Neural cell (in vitro differentiated cells): ENCODE results near the gene SDCBP2.

Experiments used
- EP300 ChIP-seq: fragments of 450-650 bp; conservative IDR thresholded peaks from 2 replicates; pipeline ENCODE4 v1.6.1; 2014; ENCODE audit warnings: antibody characterized with exemption, mild to moderate bottlenecking, moderate library complexity; ENCODE audit not compliant: poor library complexity, severe bottlenecking
- EZH2 ChIP-seq: fragments of 200-600, 300-800 bp; shearing (Covaris generic), sonication (generic); IDR thresholded peaks from 2 replicates; pipeline ENCODE4 v1.6.1; 2014; ENCODE audit warnings: antibody characterized with exemption, low read length, borderline replicate concordance, mild to moderate bottlenecking; ENCODE audit not compliant: insufficient read depth, poor library complexity, severe bottlenecking
- POLR2AphosphoS5 ChIP-seq: IDR thresholded peaks from 2 replicates; pipeline ENCODE4 v1.6.1; 2012
- TAF1 ChIP-seq: IDR thresholded peaks from 2 replicates; pipeline ENCODE4 v1.6.1; 2012; ENCODE audit warnings: low read depth
- TF ChIP-seq, protein P1 (sequence below): fragments of 450-650 bp; IDR thresholded peaks from 2 replicates; pipeline ENCODE4 v1.5.1; 2014; ENCODE audit warnings: antibody characterized with exemption, mild to moderate bottlenecking, moderate library complexity; ENCODE audit not compliant: poor library complexity, severe bottlenecking

DNA sequence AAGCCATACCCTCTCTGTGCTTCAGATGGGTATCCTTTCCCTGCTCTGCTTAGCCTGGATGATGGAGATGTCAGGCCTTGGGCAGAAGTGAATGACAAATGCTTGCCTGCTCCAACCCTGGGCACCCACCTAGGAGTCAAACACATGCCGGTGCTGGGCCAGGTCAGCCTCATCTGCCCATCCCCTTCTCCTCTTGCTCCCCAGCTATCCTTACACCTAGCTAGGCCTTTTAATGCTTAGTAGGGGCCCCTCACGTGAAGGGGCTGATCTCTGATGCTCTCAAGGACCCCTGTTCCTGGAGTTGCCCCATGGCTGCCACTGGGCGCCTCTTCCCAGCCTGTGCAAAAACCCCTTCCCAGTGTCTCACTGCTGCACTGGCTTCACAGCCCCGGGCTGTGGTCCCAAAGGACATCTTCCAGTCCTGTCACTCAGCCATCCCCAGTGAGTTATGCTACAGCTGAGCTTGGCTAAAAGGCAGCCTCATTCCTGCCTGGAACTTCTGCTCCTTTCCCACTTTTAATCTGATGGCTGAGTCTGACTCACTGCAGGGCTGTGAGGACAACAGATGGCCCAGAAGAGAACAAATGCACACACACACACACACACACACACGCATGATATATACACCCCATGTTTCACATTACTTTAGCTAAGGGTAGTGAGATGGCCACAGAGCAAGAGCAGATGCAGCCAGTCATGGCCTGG, 12.8 kb upstream of the SDCBP2 start:
- TF ChIP-seq, protein P1, sequence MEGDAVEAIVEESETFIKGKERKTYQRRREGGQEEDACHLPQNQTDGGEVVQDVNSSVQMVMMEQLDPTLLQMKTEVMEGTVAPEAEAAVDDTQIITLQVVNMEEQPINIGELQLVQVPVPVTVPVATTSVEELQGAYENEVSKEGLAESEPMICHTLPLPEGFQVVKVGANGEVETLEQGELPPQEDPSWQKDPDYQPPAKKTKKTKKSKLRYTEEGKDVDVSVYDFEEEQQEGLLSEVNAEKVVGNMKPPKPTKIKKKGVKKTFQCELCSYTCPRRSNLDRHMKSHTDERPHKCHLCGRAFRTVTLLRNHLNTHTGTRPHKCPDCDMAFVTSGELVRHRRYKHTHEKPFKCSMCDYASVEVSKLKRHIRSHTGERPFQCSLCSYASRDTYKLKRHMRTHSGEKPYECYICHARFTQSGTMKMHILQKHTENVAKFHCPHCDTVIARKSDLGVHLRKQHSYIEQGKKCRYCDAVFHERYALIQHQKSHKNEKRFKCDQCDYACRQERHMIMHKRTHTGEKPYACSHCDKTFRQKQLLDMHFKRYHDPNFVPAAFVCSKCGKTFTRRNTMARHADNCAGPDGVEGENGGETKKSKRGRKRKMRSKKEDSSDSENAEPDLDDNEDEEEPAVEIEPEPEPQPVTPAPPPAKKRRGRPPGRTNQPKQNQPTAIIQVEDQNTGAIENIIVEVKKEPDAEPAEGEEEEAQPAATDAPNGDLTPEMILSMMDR: no peak
- TF ChIP-seq EZH2 (no peak), EP300 (no peak), POLR2AphosphoS5 (no peak), TAF1 (no peak)
